NCI-H82 (cell line): ENCODE data around the gene GTF3C2.

Experiments used
- DNase-seq: peaks from one replicate; lab custom pipeline; 2025; lab: John Stamatoyannopoulos, UW

Gene GTF3C2

DNA sequence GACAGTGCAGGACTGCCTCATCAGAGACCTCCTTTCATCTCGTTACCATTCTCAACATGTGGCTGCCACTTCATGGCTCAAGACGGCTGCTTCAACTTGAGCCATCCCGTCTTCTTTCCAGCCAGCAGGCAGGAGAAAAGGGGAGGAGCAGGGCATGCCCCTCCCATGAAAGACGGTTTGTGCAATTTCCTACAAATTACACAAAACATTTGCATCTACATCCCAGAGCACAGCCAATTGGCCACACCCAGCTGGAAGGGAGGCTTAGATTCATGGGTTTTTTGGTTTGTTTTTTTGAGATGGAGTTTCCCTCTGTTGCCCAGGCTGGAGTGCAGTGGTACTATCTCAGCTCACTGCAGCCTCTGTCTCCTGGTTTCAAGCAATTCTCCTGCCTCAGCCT is 60.1 kb downstream of the GTF3C2 start:
- DNase-seq: no peak

DNA sequence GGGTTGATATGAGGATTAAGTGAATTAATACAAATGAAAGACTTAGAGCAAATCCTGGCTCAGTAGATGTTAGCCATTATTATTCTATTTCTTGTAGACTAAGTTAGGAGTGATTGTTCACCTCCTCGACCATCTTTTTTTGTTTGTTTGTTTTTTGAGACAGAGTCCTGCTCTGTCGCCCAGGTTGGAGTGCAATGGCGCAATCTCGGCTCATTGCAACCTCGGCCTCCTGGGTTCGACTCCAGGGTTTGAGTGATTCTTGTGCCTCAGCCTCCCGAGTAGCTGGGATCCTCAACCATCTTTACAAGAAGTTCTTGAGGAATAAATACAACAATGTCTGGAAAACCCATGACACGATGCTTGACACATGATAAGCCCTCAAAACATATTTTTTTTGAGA is 61.6 kb downstream of the GTF3C2 start:
- no peak for DNase-seq

DNA sequence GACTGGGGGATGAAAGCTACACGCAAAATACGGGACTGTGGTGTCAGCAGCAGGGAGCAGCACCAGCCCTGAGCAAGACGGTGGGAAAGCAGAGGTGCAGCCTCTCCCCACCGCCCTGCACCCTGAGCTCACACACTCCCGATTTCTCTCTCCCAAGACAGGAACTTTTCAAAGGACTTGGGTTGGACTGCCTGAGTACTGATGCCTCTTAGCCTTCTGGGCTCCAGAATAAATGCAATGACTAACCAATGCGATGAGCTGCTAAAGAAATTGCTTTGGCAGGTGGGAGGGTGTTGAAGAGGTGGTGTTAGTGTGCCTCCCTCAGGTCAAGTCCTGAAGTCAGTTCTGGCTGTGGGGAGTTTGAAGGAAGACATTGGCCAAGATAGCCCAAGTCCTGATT is 64.7 kb downstream of the GTF3C2 start:
- peak; percentile 62 for DNase-seq

DNA sequence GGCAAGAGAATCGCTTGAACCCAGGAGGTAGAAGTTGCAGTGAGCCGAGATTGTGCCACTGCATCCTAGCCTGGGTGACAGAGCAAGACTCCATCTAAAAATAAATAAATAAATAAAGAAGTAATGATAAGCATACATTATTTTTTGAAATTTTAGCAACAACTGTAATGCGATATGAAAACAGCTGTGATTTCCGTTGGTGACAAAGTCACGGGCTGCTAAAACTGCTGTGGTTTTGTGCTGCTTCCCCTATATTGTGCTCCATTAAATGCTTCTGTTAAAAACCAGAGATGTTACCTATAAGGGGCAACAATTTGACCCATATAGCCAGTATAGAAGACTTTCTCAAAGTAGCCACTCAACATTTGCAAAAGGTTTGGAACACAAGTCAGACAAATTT is 66.0 kb downstream of the GTF3C2 start:
- DNase-seq: no peak

DNA sequence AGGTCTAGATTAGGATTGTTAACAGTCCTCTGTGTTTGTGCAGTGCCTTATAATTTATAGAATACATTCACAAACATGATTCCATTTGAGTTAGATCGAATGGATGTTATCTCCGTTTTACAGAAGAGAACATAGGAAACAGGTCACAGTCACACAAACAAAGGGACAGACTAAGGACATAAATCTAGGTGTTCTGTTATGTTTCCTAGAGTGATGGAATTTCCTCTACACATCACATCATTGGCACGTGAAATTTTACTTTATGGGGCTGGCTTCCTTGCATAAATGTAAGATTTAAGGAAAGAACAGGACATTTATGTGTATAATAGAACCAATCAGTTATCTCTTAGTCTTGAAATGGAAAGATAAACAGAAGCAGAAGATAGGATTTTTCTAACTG is 68.0 kb downstream of the GTF3C2 start:
- DNase-seq: no peak

DNA sequence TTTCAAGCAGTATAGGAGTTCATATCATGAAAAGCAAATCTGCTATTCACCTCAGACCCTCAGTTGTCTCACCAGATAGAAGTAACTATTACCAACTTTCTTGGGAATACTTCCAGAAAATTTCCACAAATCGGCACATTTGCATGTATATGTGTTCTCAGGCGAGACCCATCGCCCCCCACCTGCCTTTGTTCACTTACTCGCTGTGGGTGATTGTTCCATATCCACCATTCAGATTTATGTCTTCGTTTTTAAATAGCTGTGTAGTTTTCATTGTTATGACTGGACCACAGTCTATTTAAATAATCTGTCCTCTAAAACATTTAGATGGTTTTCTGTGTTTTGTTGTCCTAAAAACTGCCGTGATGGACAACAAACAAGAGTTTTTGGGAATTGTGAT is 71.1 kb downstream of the GTF3C2 start:
- DNase-seq: no peak

DNA sequence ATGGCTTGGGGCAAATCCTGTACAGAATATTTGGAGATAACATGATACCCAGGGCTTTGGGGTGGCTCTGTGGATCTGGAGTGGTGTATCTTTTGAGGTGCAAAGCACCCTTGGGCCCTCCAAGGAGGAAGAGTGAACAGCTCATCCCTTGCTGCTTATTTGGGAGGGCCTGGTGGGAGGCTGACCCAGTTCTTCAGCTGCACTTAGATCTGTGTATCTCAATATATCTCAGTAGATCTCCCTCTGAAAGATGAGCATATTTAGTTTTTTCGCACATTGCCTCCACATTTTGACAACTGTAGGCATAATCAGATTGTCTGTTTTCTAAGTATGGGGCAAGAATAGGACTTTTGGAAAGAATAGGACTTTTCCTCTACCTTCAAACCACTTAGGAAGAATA is 71.6 kb downstream of the GTF3C2 start:
- DNase-seq: no peak

DNA sequence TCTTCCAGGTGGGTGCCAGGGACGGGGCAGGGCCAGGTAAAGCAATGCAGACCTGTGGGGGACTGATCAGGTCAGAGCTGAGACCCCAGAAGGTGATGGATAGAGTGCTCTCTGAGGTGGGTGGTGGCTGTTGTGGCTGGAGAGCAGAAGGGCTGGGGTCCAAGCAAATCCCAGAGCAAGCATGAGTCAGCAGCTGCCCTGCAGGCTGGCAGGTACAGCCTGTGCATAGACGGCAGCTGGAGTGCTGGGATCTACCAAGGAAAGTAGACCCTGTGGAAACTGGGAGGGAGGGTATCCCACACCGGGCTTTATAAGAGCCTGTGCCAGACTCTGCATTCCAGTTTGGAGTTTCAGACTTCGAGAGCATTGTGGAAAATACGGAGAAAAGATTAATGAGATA is 73.7 kb downstream of the GTF3C2 start:
- peak; percentile 78 for DNase-seq

DNA sequence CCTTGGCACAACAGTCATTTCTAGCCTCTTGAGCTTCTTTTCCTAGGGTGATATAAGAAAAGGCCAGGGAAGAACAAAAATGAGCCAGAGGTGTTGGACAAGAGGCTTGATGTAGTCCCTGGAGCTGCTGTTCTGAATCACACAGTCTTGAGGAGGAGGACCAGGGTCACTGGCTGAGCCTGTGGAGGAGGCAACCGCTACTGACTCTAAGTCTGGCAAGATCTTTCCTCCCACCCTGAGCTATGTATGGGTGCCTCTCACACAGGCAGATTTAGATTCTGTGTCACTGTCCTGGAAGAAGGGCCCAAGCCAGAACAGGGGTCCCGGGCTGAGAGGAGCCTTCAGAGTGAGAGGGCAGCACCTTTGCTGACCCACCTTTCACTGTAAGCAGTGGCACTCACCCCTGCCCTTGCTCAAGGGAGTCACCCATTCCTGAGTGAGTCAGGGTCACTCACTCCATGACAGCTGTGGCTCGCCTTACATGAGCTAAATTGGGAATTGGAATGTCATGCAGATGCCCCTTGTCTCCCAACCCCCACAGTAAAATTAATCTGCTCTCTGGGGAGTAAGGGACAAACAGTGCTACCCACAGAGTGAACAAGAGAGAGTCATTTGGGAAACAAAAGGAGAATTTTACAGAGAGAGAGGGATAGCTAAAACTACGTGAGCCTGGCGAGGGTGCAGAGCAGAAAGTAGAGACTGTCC is 74.6 kb downstream of the GTF3C2 start, which contains the start of gene TRIM54:
Gene TRIM54 (plus strand): TSS at position 575 of the 705 bp plus-strand sequence. CDS start 303 bp downstream, outside the sequence.
- DNase-seq: peak; percentile 80

DNA sequence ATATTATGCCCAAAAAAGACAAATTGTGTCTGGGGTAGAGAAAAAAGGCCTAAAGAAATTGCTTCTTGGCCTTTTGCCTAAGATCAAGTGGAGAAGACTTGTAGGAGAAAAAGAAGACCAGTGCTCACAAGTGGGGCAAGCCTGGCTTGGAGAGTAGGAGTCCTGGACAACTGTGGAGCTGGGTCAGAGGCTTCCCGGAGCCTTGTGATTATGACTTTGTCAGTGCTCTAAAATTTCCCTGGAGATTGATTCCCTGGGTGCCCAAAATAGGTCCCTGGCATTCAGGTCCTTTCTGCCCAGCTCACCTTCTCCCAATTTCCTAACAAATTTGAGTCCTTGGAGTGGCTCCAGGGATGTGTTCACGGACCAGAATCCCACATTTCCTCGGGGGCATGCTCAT is 75.1 kb downstream of the GTF3C2 start:
- no peak for DNase-seq

DNA sequence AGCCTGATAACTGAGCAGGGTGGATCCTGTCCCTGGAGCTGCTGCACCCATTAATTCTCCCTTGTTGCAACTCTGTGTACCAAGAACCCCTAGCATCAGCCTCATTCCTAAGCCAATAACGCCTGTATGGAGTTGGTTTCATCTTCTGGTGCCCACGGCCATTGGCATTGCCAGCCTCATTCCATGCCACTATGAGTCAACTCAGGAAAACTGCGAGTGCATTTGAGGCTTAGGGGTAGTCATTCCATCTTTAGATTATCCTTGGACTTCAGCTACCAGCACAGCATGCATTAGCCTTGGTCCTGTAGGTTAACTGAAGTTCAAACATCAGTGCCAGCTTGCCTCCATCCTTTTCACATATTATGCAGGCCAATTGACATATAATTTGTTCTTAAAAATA is 75.7 kb downstream of the GTF3C2 start:
- DNase-seq: no peak

DNA sequence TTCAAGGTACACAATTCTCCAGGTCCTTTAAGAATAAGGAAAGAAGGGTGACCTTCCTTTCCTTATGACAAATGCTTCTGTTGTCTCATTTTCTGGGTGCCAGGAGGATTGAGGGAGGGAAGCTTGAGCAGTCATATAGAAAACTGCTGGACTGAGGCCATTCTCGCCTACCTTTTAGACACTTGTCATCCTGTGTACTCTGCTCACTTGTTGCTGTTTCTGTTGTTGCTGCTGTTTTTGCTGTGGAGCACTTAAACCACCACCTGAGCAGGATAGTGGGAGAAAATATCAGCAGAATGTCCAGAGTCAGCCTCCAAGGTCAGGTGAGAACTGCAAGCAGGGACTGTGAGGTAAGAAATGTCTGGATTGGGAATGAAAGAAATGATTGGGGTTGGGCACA is 78.6 kb downstream of the GTF3C2 start:
- no peak for DNase-seq
